Renal cortex interstitium (tissue), 11 donors: Measurements from ENCODE around the gene EPAS1. TPM values are rescaled to one million over a fixed set of nuclear protein-coding genes. Genes with fewer than 3 reads are reported as not detected.

ENCODE experiments used
- DNase-seq, 11 donors: peaks; one replicate each; pipeline ENCODE4 v3.0.0-alpha.2; 2013; ENCODE audit warnings: low read depth in 9 of 11, low spot score in 4 of 11; ENCODE audit errors: extremely low read depth in 1 of 11
- polyA plus RNA-seq, 3 donors: library from polyadenylated mRNA; unstranded; fragments of 120-200 nt; gene quantifications; one replicate each; pipeline ENCODE4 v1.2.1, GENCODE V29; 2013; ENCODE audit not compliant: insufficient read length in 3 of 3

Gene EPAS1
- polyA plus RNA-seq, 3 donors, result 42.0 to 61.4 (median 47.3) TPM

- no peak for DNase-seq
Measured at GRCh38 chr2:46368401-46368800, 71.2 kb downstream of the EPAS1 start.

GRCh38 chr2:46369783-46370182, 72.6 kb downstream of the EPAS1 start:
- no peak for DNase-seq

DNA sequence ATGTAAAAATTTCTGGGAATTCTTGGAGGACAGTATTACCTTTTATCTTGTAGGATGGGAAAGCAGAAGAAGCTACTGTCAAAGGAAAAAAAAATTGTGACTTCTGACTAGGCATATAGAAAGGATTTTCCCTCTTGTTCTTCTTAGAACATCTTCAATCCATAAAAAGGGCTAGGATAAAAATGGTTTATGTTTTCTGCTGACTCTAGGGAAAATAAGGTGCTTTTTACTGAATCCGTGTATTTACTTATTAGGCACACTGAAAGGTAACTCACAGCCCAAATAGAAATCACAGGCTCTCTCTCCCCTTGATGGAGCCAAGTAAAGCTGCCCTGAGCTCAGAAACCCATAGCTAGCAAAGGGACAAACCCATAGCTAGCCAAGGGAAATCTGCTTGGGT, 74.6 kb downstream of the EPAS1 start:
- DNase-seq, result no peak

- DNase-seq, result no peak
Measured at GRCh38 chr2:46372475-46372874, 75.3 kb downstream of the EPAS1 start.

- no peak for DNase-seq
Measured at GRCh38 chr2:46373238-46373637, 76.0 kb downstream of the EPAS1 start.

GRCh38 chr2:46375566-46376125, 78.4 kb downstream of the EPAS1 start:
- no peak for DNase-seq

DNA sequence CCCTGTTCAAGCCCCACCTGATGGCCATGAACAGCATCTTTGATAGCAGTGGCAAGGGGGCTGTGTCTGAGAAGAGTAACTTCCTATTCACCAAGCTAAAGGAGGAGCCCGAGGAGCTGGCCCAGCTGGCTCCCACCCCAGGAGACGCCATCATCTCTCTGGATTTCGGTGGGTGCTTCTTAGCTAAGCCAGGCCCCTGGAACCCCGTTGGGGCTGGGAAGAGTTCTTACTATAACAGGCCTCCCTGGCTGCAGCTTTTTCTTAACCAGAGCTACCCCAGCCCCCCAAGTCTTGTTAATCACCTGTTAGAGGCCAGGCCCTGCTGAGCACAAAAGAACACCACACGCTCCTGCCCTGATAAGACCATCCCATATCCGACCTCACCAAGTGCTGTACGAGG, 79.4 kb downstream of the EPAS1 start:
- DNase-seq, result no peak

- DNase-seq, result no peak
Measured at GRCh38 chr2:46377101-46377581, 79.9 kb downstream of the EPAS1 start.

DNA sequence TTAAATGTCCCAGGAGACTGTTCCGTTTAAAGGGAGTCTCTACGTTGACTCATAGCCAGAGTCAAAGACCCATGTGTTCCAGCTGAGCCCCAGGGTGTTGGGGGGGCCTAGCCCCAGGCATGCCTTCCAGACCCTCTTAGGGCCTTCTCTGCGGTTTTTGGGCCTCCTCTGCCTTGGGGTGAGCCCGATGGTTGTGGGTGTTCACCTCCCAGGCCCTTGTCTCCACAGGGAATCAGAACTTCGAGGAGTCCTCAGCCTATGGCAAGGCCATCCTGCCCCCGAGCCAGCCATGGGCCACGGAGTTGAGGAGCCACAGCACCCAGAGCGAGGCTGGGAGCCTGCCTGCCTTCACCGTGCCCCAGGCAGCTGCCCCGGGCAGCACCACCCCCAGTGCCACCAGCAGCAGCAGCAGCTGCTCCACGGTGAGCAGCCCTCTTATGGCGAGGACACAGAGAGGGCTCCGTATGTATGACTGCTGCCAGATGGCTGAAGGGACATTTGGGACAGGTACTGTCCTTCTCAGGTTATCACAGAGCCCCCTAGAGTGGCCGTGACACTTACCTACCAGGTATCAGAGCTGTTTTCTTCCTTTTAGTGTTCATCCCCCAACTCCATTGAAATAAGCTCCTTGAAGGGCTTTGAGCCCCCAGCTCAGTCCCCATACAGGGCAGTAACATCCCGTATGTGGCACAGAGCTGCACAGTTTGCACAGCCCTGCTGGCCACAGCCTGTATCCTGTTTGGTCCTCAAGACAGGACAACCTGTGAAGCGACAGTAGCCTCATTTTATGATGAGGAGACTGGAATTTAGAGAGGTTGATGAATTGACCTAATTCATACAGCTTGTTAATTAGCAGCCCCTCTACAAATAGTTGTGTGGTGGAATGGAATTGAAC, 80.7 kb downstream of the EPAS1 start:
- no peak for DNase-seq

DNA sequence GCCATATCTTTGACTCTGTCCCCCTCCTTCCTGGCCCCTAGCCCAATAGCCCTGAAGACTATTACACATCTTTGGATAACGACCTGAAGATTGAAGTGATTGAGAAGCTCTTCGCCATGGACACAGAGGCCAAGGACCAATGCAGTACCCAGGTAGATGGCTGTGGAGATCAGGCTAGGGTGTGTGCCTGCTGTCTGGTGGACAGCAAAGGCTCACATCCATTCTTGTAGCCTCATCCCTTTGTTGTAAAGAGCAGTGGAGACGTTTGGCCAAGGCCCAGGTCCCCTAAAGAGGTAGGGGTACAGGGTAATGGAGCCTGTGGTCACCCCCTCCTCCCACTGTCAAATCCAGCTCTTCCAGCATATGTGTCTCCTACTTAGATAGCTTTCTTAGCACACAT, 81.4 kb downstream of the EPAS1 start:
- no peak for DNase-seq

GRCh38 chr2:46379213-46380037, 82.2 kb downstream of the EPAS1 start:
- DNase-seq, result no peak

GRCh38 chr2:46380038-46380940, 83.1 kb downstream of the EPAS1 start:
- DNase-seq, result no peak

DNA sequence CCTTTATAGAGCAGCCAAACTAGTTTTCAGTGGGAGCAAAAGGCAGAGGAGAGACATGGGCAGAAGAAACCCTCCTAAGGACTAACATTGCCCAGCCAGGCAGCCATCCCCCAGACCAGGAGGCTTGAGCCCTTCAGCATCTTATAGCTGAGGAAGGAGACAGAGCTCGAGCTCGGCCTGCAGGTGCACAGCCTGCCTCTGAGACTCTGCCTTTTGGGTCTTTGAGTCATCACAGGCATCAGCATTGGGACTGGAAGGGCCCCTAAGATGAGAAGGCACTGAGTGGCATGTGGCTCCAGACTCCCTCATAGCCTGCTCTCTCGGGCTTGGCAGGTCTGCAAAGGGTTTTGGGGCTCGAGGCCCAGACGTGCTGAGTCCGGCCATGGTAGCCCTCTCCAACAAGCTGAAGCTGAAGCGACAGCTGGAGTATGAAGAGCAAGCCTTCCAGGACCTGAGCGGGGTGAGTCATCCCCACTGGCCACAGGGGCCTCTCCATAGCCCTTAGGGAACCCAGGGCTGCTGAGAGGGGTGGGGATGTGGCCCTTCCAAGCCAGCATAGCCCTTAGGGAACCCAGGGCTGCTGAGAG, 84.1 kb downstream of the EPAS1 start:
- DNase-seq, result no peak

- DNase-seq, result no peak
Measured at GRCh38 chr2:46381871-46382270, 84.7 kb downstream of the EPAS1 start.

GRCh38 chr2:46382331-46383112, 85.3 kb downstream of the EPAS1 start:
- no peak for DNase-seq

- DNase-seq, result no peak
Measured at GRCh38 chr2:46383113-46383395, 85.8 kb downstream of the EPAS1 start.

DNA sequence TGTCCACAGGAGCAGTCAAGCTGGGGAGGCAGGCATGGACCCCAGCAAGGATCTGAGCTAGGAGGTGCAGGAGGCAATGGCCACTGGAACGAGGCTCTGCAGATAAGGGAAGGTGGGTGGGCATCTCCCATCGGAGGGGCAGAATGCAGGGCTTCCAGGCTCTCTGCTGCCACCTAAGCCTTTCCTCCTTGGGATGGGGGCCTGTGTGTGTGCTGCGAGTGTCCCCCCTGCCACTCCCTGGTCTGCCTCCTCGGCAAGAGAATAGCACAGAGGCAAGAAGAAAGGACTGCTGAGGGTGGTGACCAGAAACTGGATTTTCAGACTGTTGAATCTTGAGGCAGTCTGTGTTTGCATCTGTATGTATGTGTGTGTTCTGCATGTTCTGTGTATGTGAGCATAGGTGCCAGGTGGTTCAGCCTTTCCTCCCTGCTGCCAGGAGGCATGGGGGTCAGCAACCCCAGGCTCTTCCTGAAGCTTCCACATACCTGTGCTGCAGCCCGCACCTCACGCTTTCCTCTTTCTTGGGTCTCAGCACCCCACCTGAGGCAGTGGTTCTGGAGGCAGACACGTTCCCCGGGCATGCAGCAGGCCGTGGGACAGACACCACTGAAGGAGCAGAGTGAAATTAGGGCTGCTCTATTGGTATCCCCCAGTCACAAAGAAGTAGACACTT, 86.7 kb downstream of the EPAS1 start:
- DNase-seq, result no peak
